HEK293 (cell line): ENCODE data around the gene DDIT3.

Experiments
- CTCF ChIA-PET: fragments of 350-600 bp; formaldehyde crosslinking; extraction: SDS; loops from one replicate; lab custom pipeline; 2021; ENCODE audit warnings: antibody characterized with exemption; lab: Yijun Ruan, JAX
- POLR2A ChIA-PET: fragments of 300-600 bp; formaldehyde crosslinking; extraction: SDS; loops from one replicate; lab custom pipeline; 2020; ENCODE audit warnings: antibody characterized with exemption, inconsistent platforms; lab: Yijun Ruan, JAX
- H3K27ac ChIP-seq: fragments of 200-500 bp; sonication (Bioruptor generic); 2 replicates; pipeline ENCODE4 v1.5.1; 2014; ENCODE audit warnings: low read depth, low read length, control low read depth, inconsistent platforms; ENCODE audit errors: extremely low read depth
- H3K36me3 ChIP-seq, 2 experiments: fragments of 200-500 bp in 1 of 2; sonication (Bioruptor generic) in 1 of 2; 1 replicate in 1 of 2; 2 replicates in 1 of 2; pipeline ENCODE4 v1.5.1; 2014 to 2017; ENCODE audit warnings: inconsistent platforms in 2 of 2, low read length in 2 of 2; ENCODE audit not compliant: control insufficient read depth in 2 of 2, insufficient read depth in 1 of 2
- H3K4me1 ChIP-seq: fragments of 200-500 bp; sonication (Bioruptor generic); 2 replicates; pipeline ENCODE4 v1.5.1; 2014; ENCODE audit warnings: mild to moderate bottlenecking, low read length, inconsistent platforms; ENCODE audit not compliant: control insufficient read depth, insufficient read depth
- H3K4me3 ChIP-seq: 2 replicates; pipeline ENCODE4 v1.5.1; 2011; ENCODE audit warnings: low read depth, mild to moderate bottlenecking, control low read depth, low read length, moderate library complexity
- H3K9me3 ChIP-seq: fragments of 200-500 bp; sonication (Bioruptor generic); 2 replicates; pipeline ENCODE4 v1.5.1; 2014; ENCODE audit warnings: low read depth, low read length, inconsistent platforms; ENCODE audit not compliant: control insufficient read depth, insufficient read depth
- AEBP2 ChIP-seq: fragments of 450-650 bp; formaldehyde crosslinking; IDR thresholded peaks from 2 replicates; pipeline ENCODE4 v1.5.1; 2016; ENCODE audit warnings: missing biosample characterization, missing genetic modification characterization, borderline replicate concordance
- OSR2 ChIP-seq: fragments of 450-650 bp; formaldehyde crosslinking; IDR thresholded peaks from 2 replicates; pipeline ENCODE4 v1.5.1; 2016; ENCODE audit warnings: missing biosample characterization, missing genetic modification characterization
- TSHZ1 ChIP-seq: fragments of 450-650 bp; formaldehyde crosslinking; IDR thresholded peaks from 2 replicates; pipeline ENCODE4 v1.5.1; 2016; ENCODE audit warnings: missing biosample characterization, missing genetic modification characterization, borderline replicate concordance
- ZNF174 ChIP-seq: fragments of 450-650 bp; formaldehyde crosslinking; IDR thresholded peaks from 2 replicates; pipeline ENCODE4 v1.5.0; 2017; ENCODE audit warnings: missing biosample characterization, mild to moderate bottlenecking, missing genetic modification characterization
- ZNF398 ChIP-seq: fragments of 450-650 bp; formaldehyde crosslinking; IDR thresholded peaks from 2 replicates; pipeline ENCODE4 v1.5.1; 2017; ENCODE audit warnings: missing biosample characterization, missing genetic modification characterization
- ZNF521 ChIP-seq: fragments of 450-650 bp; formaldehyde crosslinking; IDR thresholded peaks from 2 replicates; pipeline ENCODE4 v1.5.1; 2017; ENCODE audit warnings: missing biosample characterization, mild to moderate bottlenecking, missing genetic modification characterization
- ZNF561 ChIP-seq: fragments of 450-650 bp; IDR thresholded peaks from 2 replicates; pipeline ENCODE4 v1.5.1; 2018; ENCODE audit warnings: missing biosample characterization, missing genetic modification characterization, borderline replicate concordance
- ZNF580 ChIP-seq: fragments of 450-650 bp; formaldehyde crosslinking; IDR thresholded peaks from 2 replicates; pipeline ENCODE4 v1.5.1; 2016; ENCODE audit warnings: missing biosample characterization, missing genetic modification characterization
- ZNF600 ChIP-seq: fragments of 450-650 bp; formaldehyde crosslinking; IDR thresholded peaks from 2 replicates; pipeline ENCODE4 v1.5.1; 2016; ENCODE audit warnings: missing biosample characterization, missing genetic modification characterization
- ZNF624 ChIP-seq: fragments of 450-650 bp; formaldehyde crosslinking; IDR thresholded peaks from 2 replicates; pipeline ENCODE4 v1.5.1; 2017; ENCODE audit warnings: missing biosample characterization, missing genetic modification characterization

DDIT3 gene

GRCh38 chr12:57530396-57531142, 10.3 kb upstream of the DDIT3 start (continued):
- TF ChIP-seq ZNF398 (tag by site-specific recombination) (no peak), ZNF521 (tag by site-specific recombination) (no peak), AEBP2 (no peak), ZNF174 (no peak), ZNF624 (no peak)

- H3K27ac ChIP-seq, result no peak overlapping the region
- no peaks in the 10 kb centered on the region for H3K9me3 ChIP-seq
- H3K4me1 ChIP-seq, result no peaks in the 10 kb centered on the region
- CTCF ChIA-PET, result interaction anchor here (0.8 kb wide), 1 partner anchor 56 kb away, joined by 3 read pairs; no protein-coding TSS in a partner anchor
- H3K4me3 ChIP-seq, result no peak overlapping the region
- TF ChIP-seq ZNF521 (tag by site-specific recombination) (no peak), ZNF580 (tag by site-specific recombination) (no peak), OSR2 (tag by site-specific recombination) (no peak), ZNF561 (tag by site-specific recombination) (no peak)
- TF ChIP-seq, all 188 proteins: peak for 0
- peaks cover 19 to 96% of the 10 kb centered on the region in 2 experiments for H3K36me3 ChIP-seq
- POLR2A ChIA-PET, result interaction anchor here (0.5 to 1.5 kb wide), 2 partner anchors 16 to 242 kb away, joined by 4 to 6 read pairs; partner anchors contain the start of gene METTL1
Observed at GRCh38 chr12:57529831-57530230, 9.5 kb upstream of the DDIT3 start.

GRCh38 chr12:57528831-57529555, 8.7 kb upstream of the DDIT3 start:
- TF ChIP-seq ZNF600 (tag by site-specific recombination) (peak; percentile 73), TSHZ1 (no peak)
- no peak overlapping the region for H3K4me3 ChIP-seq
- no peaks in the 10 kb centered on the region for H3K9me3 ChIP-seq
- CTCF ChIA-PET, result no interaction called here
- H3K27ac ChIP-seq, result no peak overlapping the region
- peaks cover 19 to 95% of the 10 kb centered on the region in 2 experiments; a peak in 2 of 3 replicates for H3K36me3 ChIP-seq
- POLR2A ChIA-PET, result interaction anchor here (0.5 to 1.5 kb wide), 2 partner anchors 8 to 17 kb away, joined by 3 to 6 read pairs; no protein-coding TSS in a partner anchor
- H3K4me1 ChIP-seq, result no peaks in the 10 kb centered on the region
